HUES6 (cell line): ENCODE data around the gene PDS5A.
A peak's percentile ranks its signal among the peaks of the same experiment; 100 is the strongest.
"Not testable (repeated sequence)": the region's sequence is repeated elsewhere in the genome, so short reads cannot be mapped to it uniquely, and the experiment has no call there.

Experiments
- H3K27ac ChIP-seq: 2 replicates; pipeline ENCODE4 v1.7.0; 2013; ENCODE audit warnings: low read depth, mild to moderate bottlenecking, low read length, inconsistent platforms
- H3K27me3 ChIP-seq: 2 replicates; pipeline ENCODE4 v1.6.1; 2013; ENCODE audit warnings: low read length; ENCODE audit not compliant: control insufficient read depth, insufficient read depth
- H3K36me3 ChIP-seq: 2 replicates; pipeline ENCODE4 v1.6.1; 2013; ENCODE audit warnings: low read length; ENCODE audit not compliant: control insufficient read depth, insufficient read depth
- H3K4me1 ChIP-seq: 2 replicates; pipeline ENCODE4 v1.6.1; 2013; ENCODE audit warnings: low read length; ENCODE audit not compliant: control insufficient read depth, insufficient read depth
- H3K4me3 ChIP-seq: 2 replicates; pipeline ENCODE4 v1.5.1; 2013; ENCODE audit warnings: low read depth, low read length
- H3K9ac ChIP-seq: one replicate; pipeline ENCODE4 v1.6.1; 2013; ENCODE audit warnings: mild to moderate bottlenecking, low read length
- H3K9me3 ChIP-seq: 2 replicates; pipeline ENCODE4 v1.6.1; 2013; ENCODE audit warnings: low read depth, low read length; ENCODE audit not compliant: control insufficient read depth, insufficient read depth

Gene PDS5A

GRCh38 chr4:39932776-39933402 is 44.8 kb downstream of the PDS5A start:
- Histone ChIP-seq H3K27me3 (no peaks in the 10 kb centered on the region), H3K27ac (no peak overlapping the region), H3K9me3 (no peaks in the 10 kb centered on the region), H3K4me1 (peaks cover 18% of the 10 kb centered on the region), H3K9ac (no peak overlapping the region), H3K4me3 (no peak overlapping the region), H3K36me3 (peaks cover 1% of the 10 kb centered on the region)

DNA sequence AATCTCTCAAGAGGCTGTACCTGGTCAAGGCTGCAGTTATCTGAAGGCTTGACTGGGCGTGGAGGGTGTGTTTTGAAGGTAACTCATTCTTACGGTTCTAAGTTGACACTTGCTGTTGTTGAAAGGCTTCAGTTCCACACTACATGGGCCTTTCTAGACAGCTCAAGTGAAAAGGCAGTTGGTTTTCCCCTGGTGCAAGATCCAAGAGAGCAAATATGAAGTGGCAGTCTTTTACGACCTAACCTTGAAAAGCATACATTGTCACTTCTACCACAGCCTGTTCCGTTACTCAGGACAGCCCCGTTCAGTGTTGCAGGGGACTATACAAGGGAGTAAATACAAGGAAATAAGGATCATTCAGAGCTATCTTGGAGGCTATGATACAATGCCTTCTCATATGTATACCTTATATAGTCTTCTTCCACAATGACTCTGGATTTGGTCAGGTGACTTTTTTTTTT is 46.2 kb downstream of the PDS5A start:
- Histone ChIP-seq H3K4me3 (no peak overlapping the region), H3K36me3 (peaks cover 14% of the 10 kb centered on the region), H3K4me1 (peaks cover 7% of the 10 kb centered on the region), H3K9me3 (no peaks in the 10 kb centered on the region), H3K27ac (no peak overlapping the region), H3K9ac (no peak overlapping the region), H3K27me3 (no peaks in the 10 kb centered on the region)

GRCh38 chr4:39928538-39928937 is 49.2 kb downstream of the PDS5A start:
- Histone ChIP-seq H3K36me3 (peaks cover 27% of the 10 kb centered on the region), H3K27me3 (no peaks in the 10 kb centered on the region), H3K4me1 (no peaks in the 10 kb centered on the region), H3K4me3 (no peak overlapping the region), H3K9me3 (no peaks in the 10 kb centered on the region), H3K27ac (no peak overlapping the region), H3K9ac (no peak overlapping the region)

DNA sequence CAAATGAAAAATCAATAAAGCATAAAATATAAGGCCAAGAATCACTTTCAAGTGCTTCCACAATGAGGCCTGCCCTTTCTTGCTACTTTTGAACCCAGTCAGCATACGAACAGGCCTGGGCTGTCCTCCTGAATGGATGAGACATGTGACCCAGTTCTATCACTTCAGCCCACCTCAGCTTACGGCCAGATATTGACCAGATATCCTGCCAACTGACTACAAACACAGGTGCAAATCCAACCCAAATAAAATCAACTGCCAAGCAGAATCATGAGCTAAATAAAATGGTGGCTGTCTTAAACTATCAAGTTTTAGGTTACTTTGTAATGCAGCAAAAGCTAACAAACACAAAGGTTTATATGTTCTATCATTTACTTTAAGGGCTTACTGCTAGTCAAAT is 53.7 kb downstream of the PDS5A start:
- H3K36me3 ChIP-seq, result peaks cover 56% of the 10 kb centered on the region

GRCh38 chr4:39922399-39922798 is 55.3 kb downstream of the PDS5A start:
- Histone ChIP-seq H3K9me3 (no peaks in the 10 kb centered on the region), H3K4me1 (no peaks in the 10 kb centered on the region), H3K27ac (no peak overlapping the region), H3K4me3 (no peak overlapping the region), H3K9ac (no peak overlapping the region), H3K27me3 (no peaks in the 10 kb centered on the region), H3K36me3 (peaks cover 58% of the 10 kb centered on the region)

More for the DNA sequence above, 53.7 kb downstream of the PDS5A start:
- Histone ChIP-seq H3K27ac (no peak overlapping the region), H3K4me3 (no peak overlapping the region), H3K9me3 (no peaks in the 10 kb centered on the region), H3K27me3 (no peaks in the 10 kb centered on the region), H3K9ac (no peak overlapping the region), H3K4me1 (no peaks in the 10 kb centered on the region)

GRCh38 chr4:39913471-39913870 is 64.2 kb downstream of the PDS5A start:
- Histone ChIP-seq H3K9ac (no peak overlapping the region), H3K36me3 (peaks cover 81% of the 10 kb centered on the region), H3K4me3 (no peak overlapping the region), H3K27ac (no peak overlapping the region), H3K4me1 (no peaks in the 10 kb centered on the region), H3K27me3 (no peaks in the 10 kb centered on the region), H3K9me3 (no peaks in the 10 kb centered on the region)

DNA sequence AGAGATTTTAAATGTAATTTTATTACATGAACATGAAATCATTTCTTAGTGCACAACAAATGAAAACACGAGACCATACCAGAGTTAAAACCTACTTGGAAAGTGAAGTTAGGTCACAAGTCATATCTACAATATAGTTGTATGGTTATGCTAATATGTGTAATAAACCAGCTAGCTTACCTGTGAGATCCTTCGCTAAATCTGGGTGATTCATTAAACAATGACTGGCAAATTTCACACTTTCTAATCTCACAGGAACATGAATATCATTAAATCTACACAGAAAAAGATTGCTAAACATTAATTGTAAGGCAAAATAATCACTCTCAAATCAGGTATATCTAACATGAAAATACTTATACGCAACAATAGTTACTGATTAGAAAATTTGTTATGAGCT is 67.6 kb downstream of the PDS5A start:
- H3K9me3 ChIP-seq, result no peaks in the 10 kb centered on the region
- no peaks in the 10 kb centered on the region for H3K4me1 ChIP-seq
- H3K27ac ChIP-seq, result no peak overlapping the region
- no peak overlapping the region for H3K4me3 ChIP-seq
- H3K9ac ChIP-seq, result no peak overlapping the region
- H3K27me3 ChIP-seq, result no peaks in the 10 kb centered on the region
- peaks cover 67% of the 10 kb centered on the region for H3K36me3 ChIP-seq

DNA sequence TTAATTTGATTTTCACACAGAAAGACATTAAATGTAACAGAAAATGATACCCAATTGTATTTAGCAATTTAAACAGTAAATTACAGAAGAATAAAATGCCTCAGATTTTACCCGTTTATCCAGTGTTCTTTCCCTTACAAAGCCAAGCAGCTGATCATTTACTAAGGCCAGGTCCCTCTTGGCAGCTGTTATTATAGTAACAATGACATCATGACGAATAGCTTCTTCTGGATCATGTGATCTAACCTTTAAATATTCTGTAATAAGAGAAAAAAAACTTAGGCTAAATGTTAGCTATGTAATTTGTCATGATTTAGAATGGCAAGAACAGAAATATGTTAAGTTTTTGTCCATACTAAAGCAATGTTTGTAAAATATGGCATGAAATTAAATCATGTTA is 69.4 kb downstream of the PDS5A start:
- Histone ChIP-seq H3K4me1 (no peaks in the 10 kb centered on the region), H3K9ac (no peak overlapping the region), H3K4me3 (no peak overlapping the region), H3K27ac (no peak overlapping the region), H3K9me3 (no peaks in the 10 kb centered on the region), H3K36me3 (peaks cover 57% of the 10 kb centered on the region), H3K27me3 (no peaks in the 10 kb centered on the region)

DNA sequence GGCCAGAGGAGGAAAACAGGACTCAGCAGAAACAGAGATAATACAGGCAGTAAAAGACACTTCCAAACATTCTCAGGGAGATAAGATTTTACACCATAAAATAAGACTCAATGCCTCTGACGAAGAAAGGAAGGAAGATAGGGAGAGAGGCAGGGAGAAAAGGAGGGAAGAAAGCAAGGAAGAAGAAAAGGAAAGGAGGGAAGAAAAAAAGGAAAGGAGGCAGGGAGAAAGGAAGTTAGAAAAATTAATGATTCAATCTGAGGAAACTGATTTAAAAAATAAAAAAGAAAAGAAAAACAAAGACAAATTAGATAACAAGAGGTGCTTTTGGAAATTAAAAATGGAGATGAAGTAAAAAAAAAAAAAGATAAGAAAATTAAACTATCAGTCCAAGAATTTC is 72.1 kb downstream of the PDS5A start:
- Histone ChIP-seq H3K27ac (no peak overlapping the region), H3K9ac (no peak overlapping the region), H3K27me3 (no peaks in the 10 kb centered on the region), H3K36me3 (peaks cover 59% of the 10 kb centered on the region), H3K4me3 (no peak overlapping the region), H3K9me3 (no peaks in the 10 kb centered on the region), H3K4me1 (no peaks in the 10 kb centered on the region)

- H3K4me3 ChIP-seq, H3K9ac ChIP-seq, H3K27ac ChIP-seq, H3K4me1 ChIP-seq, H3K27me3 ChIP-seq, H3K9me3 ChIP-seq: not testable (repeated sequence)
- H3K36me3 ChIP-seq, result peaks cover 59% of the 10 kb centered on the region
Measured at GRCh38 chr4:39905019-39905418, 72.7 kb downstream of the PDS5A start.

DNA sequence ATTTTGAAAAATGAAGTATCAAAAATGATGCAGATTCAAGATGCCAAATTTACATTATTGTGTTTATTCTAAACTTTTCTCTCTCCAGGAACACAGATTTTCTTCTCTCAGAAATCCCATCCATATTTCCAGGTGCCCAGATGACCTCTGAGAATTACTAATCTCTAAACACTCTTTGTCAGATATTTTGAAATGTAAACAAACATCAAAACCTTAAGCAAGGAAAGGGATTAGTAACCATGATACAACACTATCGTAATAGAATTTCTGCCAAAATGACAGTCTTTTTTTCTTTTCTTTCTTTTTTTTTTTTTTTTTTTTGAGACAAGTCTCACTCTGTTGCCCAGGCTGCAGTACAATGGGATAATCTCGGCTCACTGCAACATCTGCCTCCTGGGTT is 76.7 kb downstream of the PDS5A start:
- 0 out of 2 replicates have a peak overlapping the region, but pooled peaks have one; percentile 62 for H3K27ac ChIP-seq
- no peak overlapping the region for H3K9ac ChIP-seq
- H3K27me3 ChIP-seq, result no peaks in the 10 kb centered on the region
- peaks cover 74% of the 10 kb centered on the region for H3K36me3 ChIP-seq
- peaks cover 3% of the 10 kb centered on the region; the same call in 1 of the 2 replicates for H3K4me1 ChIP-seq
- no peak overlapping the region for H3K4me3 ChIP-seq
- no peaks in the 10 kb centered on the region for H3K9me3 ChIP-seq
